Epithelial cell of esophagus (primary cell): ENCODE measurements around the gene CDHR3.
A peak's percentile ranks its signal among the peaks of the same experiment; 100 is the strongest.

ENCODE experiments used
- DNase-seq: peaks from one replicate; pipeline ENCODE4 v3.0.0; 2010; ENCODE audit warnings: low read depth
- H3K4me3 ChIP-seq: 2 replicates; pipeline ENCODE4 v1.5.1; 2011; ENCODE audit warnings: mild to moderate bottlenecking, low read length, control low read depth
- TF ChIP-seq, protein P1 (sequence below): IDR thresholded peaks from 2 replicates; pipeline ENCODE4 v1.5.1; 2011; ENCODE audit warnings: low read depth, mild to moderate bottlenecking, low read length, control low read depth, inconsistent platforms; ENCODE audit not compliant: insufficient read depth; ENCODE audit errors: missing control alignments

Gene CDHR3

DNA sequence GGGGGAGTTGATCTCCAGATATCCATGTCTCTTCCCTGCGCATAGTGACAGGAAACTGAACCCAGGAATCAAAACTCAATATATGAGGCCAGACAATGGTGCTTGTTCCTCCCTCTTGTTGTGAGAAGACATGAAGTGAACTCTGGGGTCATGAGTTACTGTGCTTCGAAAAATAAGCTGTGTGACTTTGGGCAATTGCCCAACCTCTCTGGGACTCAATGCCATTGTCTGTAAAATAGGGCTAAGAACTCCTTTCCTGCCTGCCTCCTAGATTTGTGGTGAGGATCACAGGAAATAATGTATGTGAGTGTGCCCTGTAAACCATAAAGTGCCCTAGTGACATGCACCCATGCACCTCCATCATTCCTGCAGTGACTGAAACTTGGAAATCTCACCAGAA is 100.6 kb downstream of the CDHR3 start:
- no peak overlapping the region for H3K4me3 ChIP-seq
- no peak for DNase-seq
- TF ChIP-seq, protein P1, sequence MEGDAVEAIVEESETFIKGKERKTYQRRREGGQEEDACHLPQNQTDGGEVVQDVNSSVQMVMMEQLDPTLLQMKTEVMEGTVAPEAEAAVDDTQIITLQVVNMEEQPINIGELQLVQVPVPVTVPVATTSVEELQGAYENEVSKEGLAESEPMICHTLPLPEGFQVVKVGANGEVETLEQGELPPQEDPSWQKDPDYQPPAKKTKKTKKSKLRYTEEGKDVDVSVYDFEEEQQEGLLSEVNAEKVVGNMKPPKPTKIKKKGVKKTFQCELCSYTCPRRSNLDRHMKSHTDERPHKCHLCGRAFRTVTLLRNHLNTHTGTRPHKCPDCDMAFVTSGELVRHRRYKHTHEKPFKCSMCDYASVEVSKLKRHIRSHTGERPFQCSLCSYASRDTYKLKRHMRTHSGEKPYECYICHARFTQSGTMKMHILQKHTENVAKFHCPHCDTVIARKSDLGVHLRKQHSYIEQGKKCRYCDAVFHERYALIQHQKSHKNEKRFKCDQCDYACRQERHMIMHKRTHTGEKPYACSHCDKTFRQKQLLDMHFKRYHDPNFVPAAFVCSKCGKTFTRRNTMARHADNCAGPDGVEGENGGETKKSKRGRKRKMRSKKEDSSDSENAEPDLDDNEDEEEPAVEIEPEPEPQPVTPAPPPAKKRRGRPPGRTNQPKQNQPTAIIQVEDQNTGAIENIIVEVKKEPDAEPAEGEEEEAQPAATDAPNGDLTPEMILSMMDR: no peak

DNA sequence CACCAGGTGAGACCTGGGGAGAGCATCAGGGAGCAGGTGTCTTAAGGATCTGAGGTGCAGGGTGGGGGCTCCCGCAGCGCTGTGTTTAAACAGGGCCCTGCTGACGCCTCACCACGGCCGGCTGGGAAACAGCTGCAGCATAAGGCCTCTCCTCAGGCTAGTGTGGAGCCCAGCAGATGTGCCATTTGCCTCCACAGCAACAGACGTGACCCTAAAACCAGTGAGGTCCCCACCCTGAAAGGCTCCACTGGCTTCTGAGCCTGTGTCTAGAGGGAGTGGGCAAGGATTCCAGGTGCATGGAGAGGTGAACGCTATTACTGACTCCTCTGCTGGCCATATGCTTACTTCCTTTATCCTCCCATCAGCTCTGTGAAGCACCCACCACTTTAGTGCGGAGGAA is 101.3 kb downstream of the CDHR3 start:
- TF ChIP-seq, protein P1: no peak
- no peak for DNase-seq
- H3K4me3 ChIP-seq: no peak overlapping the region

DNA sequence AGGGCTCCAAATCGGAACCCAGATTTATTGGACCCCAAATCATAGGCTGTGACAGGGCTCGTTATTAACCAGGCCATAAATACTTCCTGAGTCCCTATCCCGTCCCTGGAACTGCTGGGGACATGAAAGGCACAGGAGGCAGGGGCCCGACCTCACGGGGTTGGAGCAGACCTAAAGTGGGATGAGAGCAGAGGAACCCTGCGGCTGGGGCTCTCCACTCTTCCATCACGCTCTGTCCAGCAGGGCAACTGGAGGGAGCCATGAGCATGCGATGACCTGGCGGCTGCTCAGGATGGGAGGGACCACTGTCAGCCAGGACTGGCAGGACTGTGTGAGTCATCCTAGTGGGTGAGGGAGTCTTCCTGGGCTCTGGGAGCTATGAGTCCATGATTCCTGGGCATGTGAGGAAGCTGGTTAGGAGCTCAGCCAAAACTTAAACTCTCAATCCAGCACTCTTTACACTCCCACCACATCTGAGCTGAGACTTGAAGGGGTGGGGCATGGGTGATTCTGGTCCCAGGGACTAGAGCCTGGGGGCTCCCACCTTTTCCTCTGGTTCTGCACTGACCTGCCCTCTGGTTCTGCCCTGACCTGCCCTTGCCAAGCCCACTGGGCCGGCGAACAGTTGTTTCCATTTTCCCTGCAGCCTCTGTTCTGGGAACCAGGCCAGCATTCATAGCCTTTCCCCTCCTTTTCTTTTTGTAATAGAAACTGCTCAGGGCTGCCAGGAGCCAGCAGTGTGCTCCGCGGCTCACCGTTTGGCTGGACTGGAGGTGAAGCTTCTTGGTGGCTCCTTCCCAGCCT is 101.9 kb downstream of the CDHR3 start:
- DNase-seq: peak; percentile 99
- TF ChIP-seq, protein P1: no peak
- H3K4me3 ChIP-seq: no peak overlapping the region

DNA sequence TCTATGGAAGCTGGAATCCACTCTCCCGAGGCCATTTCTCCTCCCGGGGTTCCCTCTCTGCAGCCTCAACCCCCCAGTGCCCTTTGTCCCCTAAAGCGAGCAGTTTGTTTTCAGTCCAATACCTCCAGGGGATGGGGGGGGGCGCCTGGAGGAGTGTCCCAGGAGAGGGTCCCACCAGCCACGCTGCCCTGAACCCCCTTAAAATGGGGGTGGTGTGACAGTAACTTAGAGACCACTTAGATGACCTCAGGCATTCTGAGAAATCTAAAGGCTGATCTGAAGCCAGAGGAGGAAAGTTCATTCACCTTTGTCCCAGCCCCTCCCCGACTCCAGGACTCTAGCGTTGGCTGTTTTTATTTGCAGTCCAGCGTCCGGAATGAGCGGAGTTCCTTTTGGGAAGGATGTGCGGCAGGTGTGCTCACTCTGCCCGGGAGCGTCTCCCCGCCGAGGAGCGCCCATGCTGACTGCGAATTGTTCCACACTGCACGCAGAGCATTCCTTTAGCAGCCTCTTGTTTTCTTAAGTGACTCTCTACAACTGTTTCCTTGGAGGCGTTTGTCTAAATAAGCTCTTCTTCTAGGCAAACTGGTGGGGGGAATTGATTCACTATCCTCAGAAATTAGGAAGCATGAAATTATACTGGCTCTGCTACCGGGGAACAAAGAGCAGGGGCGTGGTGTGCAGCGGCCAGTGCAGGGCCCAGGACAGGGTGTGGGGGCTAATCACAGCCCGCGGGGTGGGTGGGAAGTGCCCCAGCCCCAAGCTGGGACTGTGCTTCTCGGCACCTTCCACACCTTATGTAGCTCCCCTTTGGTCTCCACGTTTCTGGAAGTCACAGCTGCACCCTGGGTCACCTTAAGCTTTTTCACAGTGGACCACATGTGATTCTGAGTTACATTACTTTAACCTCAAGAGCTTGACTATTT is 102.8 kb downstream of the CDHR3 start:
- peak; percentile 58 for DNase-seq
- H3K4me3 ChIP-seq: no peak overlapping the region
- TF ChIP-seq, protein P1: no peak

DNA sequence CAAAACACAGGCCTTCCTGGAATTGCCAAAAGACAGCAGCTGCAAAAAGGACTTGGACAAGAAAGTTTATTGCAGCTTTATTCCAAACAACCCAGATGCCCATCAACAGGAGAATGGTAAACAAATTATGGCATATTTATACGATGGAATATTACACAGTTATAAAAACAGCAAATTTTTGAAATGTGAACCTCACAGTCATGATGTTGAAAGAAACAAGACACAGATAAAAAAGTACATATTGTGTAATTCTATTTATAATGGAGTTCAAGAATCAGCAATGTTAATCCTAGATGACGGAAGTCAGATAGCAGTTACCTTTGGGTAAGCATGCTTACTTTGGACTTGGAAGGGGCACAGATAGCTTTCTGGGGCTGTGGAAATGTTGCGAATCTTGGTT is 104.6 kb downstream of the CDHR3 start:
- DNase-seq: no peak
- no peak overlapping the region for H3K4me3 ChIP-seq
- TF ChIP-seq, protein P1: no peak

DNA sequence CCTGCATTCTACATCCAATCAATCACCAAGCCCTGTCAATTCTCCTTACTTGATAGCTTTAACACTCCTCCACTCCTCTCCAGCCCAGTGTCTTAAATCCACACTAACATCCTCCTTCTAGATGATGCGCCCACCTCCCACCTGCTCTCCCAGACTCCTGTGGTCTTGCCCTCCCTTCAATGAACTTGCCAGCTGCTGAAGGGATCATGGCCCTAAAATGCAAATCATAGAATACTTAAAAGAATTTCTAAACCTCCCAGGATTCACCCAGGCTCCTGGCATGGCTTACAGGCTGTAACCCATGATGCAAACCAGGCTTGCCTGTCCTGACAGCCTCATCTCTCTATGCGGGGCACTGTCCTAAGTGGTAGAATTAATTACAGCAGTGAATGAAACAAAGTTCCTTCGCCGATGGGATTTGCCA is 105.5 kb downstream of the CDHR3 start:
- TF ChIP-seq, protein P1: no peak
- no peak overlapping the region for H3K4me3 ChIP-seq
- no peak for DNase-seq
